GM19023 (cell line): ENCODE data around the gene KLHL25.
A peak's percentile ranks its signal among the peaks of the same experiment; 100 is the strongest.
"Not testable (repeated sequence)": the region's sequence is repeated elsewhere in the genome, so short reads cannot be mapped to it uniquely, and the experiment has no call there.

Source experiments
- ATAC-seq: cut with Tn5 transposase; IDR thresholded peaks from one replicate; pipeline ENCODE4 v1.9.1; 2021; ENCODE audit warnings: mild to moderate bottlenecking, moderate library complexity; ENCODE audit not compliant: unreplicated experiment

KLHL25 gene

GRCh38 chr15:85794598-85795336, at the start of gene KLHL25:
Gene KLHL25 (minus strand): TSS chr15:85794925. CDS start chr15:85769810, 25,115 bp downstream.
- ATAC-seq: peak; percentile 99

- ATAC-seq: no peak
Measured at GRCh38 chr15:85840802-85841152, 46.1 kb upstream of the KLHL25 start.

- ATAC-seq: peak; percentile 97
Measured at GRCh38 chr15:85840079-85840801, 45.5 kb upstream of the KLHL25 start.

GRCh38 chr15:85839643-85840042, 44.9 kb upstream of the KLHL25 start:
- ATAC-seq: no peak

GRCh38 chr15:85838655-85839054, 43.9 kb upstream of the KLHL25 start:
- no peak for ATAC-seq

GRCh38 chr15:85837881-85838280, 43.2 kb upstream of the KLHL25 start:
- ATAC-seq: no peak

- no peak for ATAC-seq
Measured at GRCh38 chr15:85837011-85837433, 42.3 kb upstream of the KLHL25 start.

GRCh38 chr15:85834651-85835050, 39.9 kb upstream of the KLHL25 start:
- no peak for ATAC-seq

- ATAC-seq: no peak
Measured at GRCh38 chr15:85832394-85832793, 37.7 kb upstream of the KLHL25 start.

GRCh38 chr15:85831415-85832113, 36.8 kb upstream of the KLHL25 start:
- ATAC-seq: no peak

GRCh38 chr15:85829754-85830153, 35.0 kb upstream of the KLHL25 start:
- not testable (repeated sequence) for ATAC-seq

- ATAC-seq: no peak
Measured at GRCh38 chr15:85828874-85829273, 34.1 kb upstream of the KLHL25 start.

GRCh38 chr15:85828126-85828525, 33.4 kb upstream of the KLHL25 start:
- ATAC-seq: no peak

GRCh38 chr15:85826756-85827515, 32.2 kb upstream of the KLHL25 start:
- ATAC-seq: no peak

GRCh38 chr15:85825719-85826118, 31.0 kb upstream of the KLHL25 start:
- ATAC-seq: no peak

- no peak for ATAC-seq
Measured at GRCh38 chr15:85825118-85825517, 30.4 kb upstream of the KLHL25 start.

- ATAC-seq: no peak
Measured at GRCh38 chr15:85821545-85821944, 26.8 kb upstream of the KLHL25 start.

GRCh38 chr15:85819938-85820337, 25.2 kb upstream of the KLHL25 start:
- no peak for ATAC-seq

- ATAC-seq: no peak
Measured at GRCh38 chr15:85813234-85813633, 18.5 kb upstream of the KLHL25 start.

GRCh38 chr15:85810075-85810474, 15.3 kb upstream of the KLHL25 start:
- no peak for ATAC-seq

- no peak for ATAC-seq
Measured at GRCh38 chr15:85805420-85805819, 10.7 kb upstream of the KLHL25 start.
